Natural killer cell (primary cell): Measurements from ENCODE around the gene BEST2. TPM values are rescaled to one million over a fixed set of nuclear protein-coding genes. Genes with fewer than 3 reads are reported as not detected.

Experiments
- ATAC-seq, 3 donors: fragments of 150-1000 bp in 2 of 3; fragments of 200-7000 bp in 1 of 3; cut with Tn5 transposase; 1 replicate in 1 of 3; 2 replicates in 2 of 3; pipeline ENCODE4 v1.10.0; 2021; ENCODE audit warnings: mild to moderate bottlenecking in 2 of 3, moderate library complexity in 2 of 3
- DNase-seq, 2 donors: peaks; one replicate each; pipeline versions ENCODE4 v3.0.0 to v3.0.0-alpha.2; 2013 to 2021; ENCODE audit warnings: mixed read lengths in 1 of 2
- H3K27ac ChIP-seq: one replicate; pipeline ENCODE4 v1.5.1; 2013; ENCODE audit warnings: mild to moderate bottlenecking, low read length
- H3K27me3 ChIP-seq: one replicate; pipeline ENCODE4 v1.6.1; 2013; ENCODE audit warnings: low read length; ENCODE audit not compliant: control insufficient read depth, insufficient read depth
- H3K36me3 ChIP-seq: one replicate; pipeline ENCODE4 v1.6.1; 2013; ENCODE audit warnings: low read length; ENCODE audit not compliant: control insufficient read depth, insufficient read depth
- H3K4me1 ChIP-seq: one replicate; pipeline ENCODE4 v1.6.1; 2013; ENCODE audit warnings: low read length; ENCODE audit not compliant: control insufficient read depth, insufficient read depth
- H3K4me3 ChIP-seq: one replicate; pipeline ENCODE4 v1.5.1; 2013; ENCODE audit warnings: low read length
- H3K9me3 ChIP-seq: one replicate; pipeline ENCODE4 v1.6.1; 2013; ENCODE audit warnings: low read length; ENCODE audit not compliant: control insufficient read depth, insufficient read depth
- H3K27ac Mint-ChIP-seq, 2 donors: one replicate each; pipeline ENCODE4 v1.8.0; 2022; ENCODE audit warnings: mild to moderate bottlenecking in 2 of 2, mixed read lengths in 2 of 2, moderate library complexity in 1 of 2
- H3K27me3 Mint-ChIP-seq, 2 donors: one replicate each; pipeline ENCODE4 v1.8.0; 2022; ENCODE audit warnings: low read depth in 2 of 2, mixed read lengths in 2 of 2
- H3K36me3 Mint-ChIP-seq: one replicate; pipeline ENCODE4 v1.8.0; 2022; ENCODE audit warnings: mixed read lengths
- H3K4me1 Mint-ChIP-seq, 2 donors: one replicate each; pipeline ENCODE4 v1.8.0; 2022; ENCODE audit warnings: mixed read lengths in 2 of 2
- H3K4me3 Mint-ChIP-seq: one replicate; pipeline ENCODE4 v1.8.0; 2022; ENCODE audit warnings: mild to moderate bottlenecking, moderate library complexity, mixed read lengths
- H3K9me3 Mint-ChIP-seq, 2 donors: one replicate each; pipeline ENCODE4 v1.8.0; 2022; ENCODE audit warnings: mixed read lengths in 2 of 2
- WGBS: methylation state at CpG from one replicate; pipeline ENCODE4 v1.1.7; 2013; ENCODE audit warnings: missing lambda C conversion rate; ENCODE audit not compliant: insufficient coverage; 5-methylcytosine and 5-hydroxymethylcytosine counted together
- intact Hi-C: fragments of 100-400 bp; cut with micrococcal nuclease; formaldehyde crosslinking; loops from one replicate; pipeline ENCODE4 v1.14.2; 2022
- total RNA-seq, 4 donors: library from RNA; stranded (reverse); fragments of 120-200 nt in 1 of 4; gene quantifications; one replicate each; pipeline versions ENCODE4 v1.2.3 to v1.2.4, GENCODE V29; 2013 to 2022
- TF ChIP-seq, protein P1 (sequence below): fragments of 200-600 bp; IDR thresholded peaks from one replicate; pipeline ENCODE4 v1.8.0; 2022; ENCODE audit warnings: antibody characterized with exemption

BEST2 gene
- total RNA-seq, 3 donors from 2014 or later (not counting 1 experiment from before 2014, with no cell fraction given) = not detected

DNA sequence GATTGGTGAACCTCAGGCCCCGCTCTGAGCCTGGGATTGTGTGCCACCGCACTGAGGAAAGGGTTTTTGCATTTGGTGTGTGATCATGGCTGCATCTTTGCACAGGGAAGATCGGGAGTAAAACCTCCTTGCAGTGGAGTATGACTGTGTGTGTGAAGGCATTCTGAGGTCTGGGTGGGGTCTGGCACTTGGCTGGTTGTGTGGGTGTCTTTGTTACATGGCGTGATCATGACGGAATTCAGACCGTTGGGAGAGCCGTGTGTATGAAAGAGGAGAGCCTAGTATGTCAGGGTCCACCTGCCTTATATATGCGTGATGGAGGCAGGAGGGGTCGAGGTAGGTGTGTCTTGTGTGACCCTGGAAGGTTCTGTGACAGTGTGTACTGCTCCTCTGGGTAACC lies 740 bp upstream of the BEST2 start:
- Histone ChIP-seq H3K36me3 (peaks cover 18% of the 10 kb centered on the region), H3K27ac (no peak overlapping the region), H3K4me3 (no peak overlapping the region), H3K4me1 (no peaks in the 10 kb centered on the region), H3K27me3 (no peaks in the 10 kb centered on the region), H3K9me3 (peaks cover 9% of the 10 kb centered on the region)
- Mint-ChIP-seq H3K4me3 (no peak overlapping the region), H3K36me3 (no peaks in the 10 kb centered on the region), H3K9me3 (no peaks in the 10 kb centered on the region), H3K4me1 (peaks cover 0 to 5% of the 10 kb centered on the region in 2 donors), H3K27me3 (peaks cover 14 to 15% of the 10 kb centered on the region in 2 donors), H3K27ac (no peak overlapping the region)
- TF ChIP-seq, protein P1, sequence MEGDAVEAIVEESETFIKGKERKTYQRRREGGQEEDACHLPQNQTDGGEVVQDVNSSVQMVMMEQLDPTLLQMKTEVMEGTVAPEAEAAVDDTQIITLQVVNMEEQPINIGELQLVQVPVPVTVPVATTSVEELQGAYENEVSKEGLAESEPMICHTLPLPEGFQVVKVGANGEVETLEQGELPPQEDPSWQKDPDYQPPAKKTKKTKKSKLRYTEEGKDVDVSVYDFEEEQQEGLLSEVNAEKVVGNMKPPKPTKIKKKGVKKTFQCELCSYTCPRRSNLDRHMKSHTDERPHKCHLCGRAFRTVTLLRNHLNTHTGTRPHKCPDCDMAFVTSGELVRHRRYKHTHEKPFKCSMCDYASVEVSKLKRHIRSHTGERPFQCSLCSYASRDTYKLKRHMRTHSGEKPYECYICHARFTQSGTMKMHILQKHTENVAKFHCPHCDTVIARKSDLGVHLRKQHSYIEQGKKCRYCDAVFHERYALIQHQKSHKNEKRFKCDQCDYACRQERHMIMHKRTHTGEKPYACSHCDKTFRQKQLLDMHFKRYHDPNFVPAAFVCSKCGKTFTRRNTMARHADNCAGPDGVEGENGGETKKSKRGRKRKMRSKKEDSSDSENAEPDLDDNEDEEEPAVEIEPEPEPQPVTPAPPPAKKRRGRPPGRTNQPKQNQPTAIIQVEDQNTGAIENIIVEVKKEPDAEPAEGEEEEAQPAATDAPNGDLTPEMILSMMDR = no peak
- 75% methylated on average over 9 of the region's 9 CpGs for WGBS
- intact Hi-C loops = no loop called here
- ATAC-seq (no peak), DNase-seq (no peak)

DNA sequence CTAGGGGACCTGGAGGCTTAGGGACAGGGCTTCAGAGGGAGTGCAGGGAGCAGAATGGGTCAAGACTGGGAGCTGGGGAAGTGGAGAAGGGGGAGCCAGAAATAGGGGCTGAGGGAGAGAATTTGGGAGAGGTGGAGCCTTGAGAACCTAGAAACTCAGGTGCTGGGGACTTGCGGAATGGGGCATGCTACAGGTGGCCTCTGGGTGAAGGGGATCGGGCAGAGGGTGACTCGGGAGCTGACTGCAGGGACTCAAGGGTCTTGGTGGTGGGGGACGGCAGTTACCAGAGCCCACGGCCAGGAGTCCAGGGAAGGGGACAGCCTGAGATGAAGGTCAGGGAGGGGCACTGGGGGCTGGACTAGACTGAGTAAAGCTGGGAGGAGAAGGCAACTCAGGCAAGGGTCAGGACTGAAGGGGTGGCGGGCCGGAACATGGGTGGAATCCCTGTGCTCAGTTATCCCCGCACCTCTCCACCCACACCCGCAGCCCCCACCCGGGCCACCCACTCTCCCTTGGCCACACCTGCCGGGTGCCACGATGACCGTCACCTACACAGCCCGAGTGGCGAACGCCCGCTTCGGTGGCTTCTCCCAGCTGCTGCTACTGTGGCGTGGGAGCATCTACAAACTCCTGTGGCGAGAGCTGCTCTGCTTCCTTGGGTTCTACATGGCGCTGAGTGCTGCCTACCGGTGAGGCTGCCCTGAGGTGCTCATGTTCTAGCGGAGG lies 628 bp downstream of the BEST2 start:
- H3K4me3 Mint-ChIP-seq = no peak overlapping the region
- H3K36me3 Mint-ChIP-seq = no peaks in the 10 kb centered on the region
- no peak overlapping the region for H3K4me3 ChIP-seq
- H3K36me3 ChIP-seq = peaks cover 10% of the 10 kb centered on the region
- no peaks in the 10 kb centered on the region for H3K27me3 ChIP-seq
- no peak overlapping the region for H3K27ac ChIP-seq
- H3K4me1 Mint-ChIP-seq = peaks cover 0 to 5% of the 10 kb centered on the region in 2 donors
- peaks cover 15 to 18% of the 10 kb centered on the region in 2 donors for H3K27me3 Mint-ChIP-seq
- H3K9me3 ChIP-seq = peaks cover 9% of the 10 kb centered on the region
- intact Hi-C loops = no loop called here
- H3K27ac Mint-ChIP-seq = no peak overlapping the region
- DNase-seq (no peak), ATAC-seq (no peak)
- TF ChIP-seq, protein P1 = no peak
- no peaks in the 10 kb centered on the region for H3K9me3 Mint-ChIP-seq
- WGBS = 85% methylated on average over 20 of the region's 23 CpGs
- H3K4me1 ChIP-seq = peaks cover 1% of the 10 kb centered on the region

GRCh38 chr19:12754465-12755196 lies 3.0 kb downstream of the BEST2 start:
- Histone ChIP-seq H3K9me3 (no peaks in the 10 kb centered on the region), H3K27ac (no peak overlapping the region), H3K36me3 (no peaks in the 10 kb centered on the region), H3K4me1 (peaks cover 9% of the 10 kb centered on the region), H3K27me3 (peaks cover 2% of the 10 kb centered on the region), H3K4me3 (no peak overlapping the region)
- Mint-ChIP-seq H3K4me3 (no peak overlapping the region), H3K27ac (no peak overlapping the region), H3K9me3 (no peaks in the 10 kb centered on the region), H3K4me1 (peaks cover 0 to 4% of the 10 kb centered on the region in 2 donors), H3K36me3 (no peaks in the 10 kb centered on the region), H3K27me3 (peaks cover 13 to 20% of the 10 kb centered on the region in 2 donors)
- TF ChIP-seq, protein P1 = no peak
- DNase-seq = no peak
- intact Hi-C loops = no loop called here
- ATAC-seq = no peak
- WGBS = 71% methylated on average over 50 of the region's 50 CpGs
